ENCODE data around the gene TMEM184B.
"Not testable (repeated sequence)": the region's sequence is repeated elsewhere in the genome, so short reads cannot be mapped to it uniquely, and the experiment has no call there.

Gene TMEM184B

DNA sequence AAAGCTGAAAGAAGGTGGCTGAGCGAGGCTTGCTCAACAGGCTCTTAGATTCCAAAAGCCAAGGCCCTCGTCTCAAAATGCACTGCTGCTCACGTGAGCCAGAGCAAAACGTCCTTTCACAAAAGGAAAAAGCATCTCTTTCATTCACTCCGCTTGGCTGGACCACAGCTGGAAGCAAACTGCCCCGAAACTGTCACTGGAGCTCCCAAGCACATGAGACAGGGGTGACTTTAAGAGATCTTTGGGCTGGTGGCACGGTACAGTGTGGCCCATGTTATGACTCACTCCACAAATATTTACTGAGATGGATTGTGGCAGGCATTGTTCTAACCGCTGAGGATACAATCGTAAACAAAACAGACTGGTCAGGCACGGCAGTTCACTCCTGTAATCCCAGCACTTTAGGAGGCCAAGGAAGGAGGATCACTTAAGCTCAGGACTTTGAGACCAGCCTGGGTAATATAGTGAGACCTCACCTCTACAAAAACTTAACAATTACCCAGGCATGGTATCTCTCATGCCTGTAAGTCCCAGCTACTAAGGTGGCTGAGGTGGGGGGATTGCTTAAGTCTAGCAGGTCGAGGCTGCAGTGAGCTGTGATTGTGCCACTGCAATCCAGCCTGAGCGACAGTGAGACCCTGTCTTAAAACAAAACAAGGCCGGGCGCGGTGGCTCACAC is 94.7 kb downstream of the TMEM184B start:
- peaks cover 52 to 58% of the 10 kb centered on the region in 2 donors for H3K4me1 Mint-ChIP-seq
- H3K36me3 Mint-ChIP-seq = peaks cover 5 to 10% of the 10 kb centered on the region in 2 donors
- ATAC-seq (replicated peaks) (no peak), DNase-seq (no peak)
- H3K9me3 Mint-ChIP-seq = no peaks in the 10 kb centered on the region
- H3K4me3 Mint-ChIP-seq = no peak overlapping the region
- peak overlapping the region; percentile 65 for H3K27ac Mint-ChIP-seq
- H3K27me3 Mint-ChIP-seq = no peaks in the 10 kb centered on the region

DNA sequence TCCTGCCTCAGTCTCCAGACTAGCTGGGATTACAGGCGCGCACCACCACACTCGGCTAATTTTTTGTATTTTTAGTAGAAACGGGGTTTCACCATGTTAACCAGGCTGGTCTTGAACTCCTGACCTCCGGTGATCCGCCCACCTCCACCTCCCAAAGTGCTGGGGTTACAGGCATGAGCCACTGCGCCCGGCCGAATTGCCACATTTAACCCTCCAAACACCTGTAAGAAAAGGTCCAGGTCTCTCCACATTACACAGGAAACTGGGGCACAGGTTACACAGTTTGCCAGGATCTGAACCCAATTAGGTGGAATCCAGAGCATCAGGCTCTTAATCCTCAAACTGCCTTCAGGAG is 95.3 kb downstream of the TMEM184B start:
- H3K9me3 Mint-ChIP-seq; ATAC-seq (replicated peaks); DNase-seq; H3K36me3 Mint-ChIP-seq; H3K4me3 Mint-ChIP-seq; H3K27me3 Mint-ChIP-seq: not testable (repeated sequence)
- Mint-ChIP-seq H3K4me1 (peaks cover 53 to 63% of the 10 kb centered on the region in 2 donors), H3K27ac (peak overlapping the region; percentile 92)

DNA sequence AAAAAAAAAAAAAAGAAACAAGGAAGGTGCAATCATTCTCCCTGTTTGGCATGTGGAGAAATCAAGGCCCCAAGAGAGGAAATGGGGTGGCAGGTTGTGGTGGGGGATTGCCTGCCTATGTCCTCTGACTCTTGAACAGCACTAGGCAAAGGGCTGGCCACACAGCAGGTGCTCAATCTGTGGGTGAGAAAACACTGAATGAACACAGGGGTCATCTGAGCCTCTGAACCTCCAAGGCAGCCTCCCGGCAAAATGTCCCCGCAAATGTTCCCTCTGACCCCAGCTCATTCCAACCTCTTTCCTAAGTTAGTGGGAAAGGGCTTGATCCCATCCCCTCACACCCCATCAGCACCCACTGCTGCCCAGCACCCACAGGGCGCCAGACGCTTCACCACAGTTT is 95.8 kb downstream of the TMEM184B start:
- Mint-ChIP-seq H3K9me3 (no peaks in the 10 kb centered on the region), H3K27ac (peak overlapping the region; percentile 92), H3K4me3 (peak overlapping the region in 1 of 2 donors; percentile 33), H3K27me3 (no peaks in the 10 kb centered on the region), H3K4me1 (peaks cover 55 to 63% of the 10 kb centered on the region in 2 donors), H3K36me3 (peaks cover 5 to 11% of the 10 kb centered on the region in 2 donors)
- DNase-seq (no peak), ATAC-seq (replicated peaks) (no peak)

DNA sequence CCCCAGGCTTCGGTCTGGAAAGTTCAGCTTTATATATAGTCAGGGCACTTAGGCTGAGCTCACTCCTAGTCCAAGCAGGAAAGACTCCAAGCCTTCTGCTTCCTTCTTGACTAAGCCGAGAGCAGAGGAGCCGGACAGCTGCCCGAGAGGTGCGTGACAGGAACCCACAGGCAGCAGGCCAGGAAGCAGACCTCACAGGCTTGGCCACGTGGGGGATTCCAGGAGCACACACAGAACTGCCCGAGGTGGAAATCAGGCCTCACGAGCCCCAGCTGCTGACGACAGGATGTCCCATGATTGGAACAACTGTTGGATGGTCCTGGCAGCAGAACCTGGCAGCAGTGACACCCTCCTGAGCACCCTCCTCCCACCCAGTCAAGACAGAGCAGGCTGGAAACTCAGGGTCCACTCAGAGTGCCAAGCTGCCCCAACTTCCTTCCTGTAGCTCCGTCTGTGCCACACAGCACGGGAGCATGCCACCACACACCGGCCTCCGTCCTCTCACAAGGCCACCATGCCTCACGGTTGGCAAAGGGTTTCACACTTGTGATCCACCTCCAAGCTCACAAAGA is 96.6 kb downstream of the TMEM184B start:
- ATAC-seq (replicated peaks) = peak; percentile 74 to 79

DNA sequence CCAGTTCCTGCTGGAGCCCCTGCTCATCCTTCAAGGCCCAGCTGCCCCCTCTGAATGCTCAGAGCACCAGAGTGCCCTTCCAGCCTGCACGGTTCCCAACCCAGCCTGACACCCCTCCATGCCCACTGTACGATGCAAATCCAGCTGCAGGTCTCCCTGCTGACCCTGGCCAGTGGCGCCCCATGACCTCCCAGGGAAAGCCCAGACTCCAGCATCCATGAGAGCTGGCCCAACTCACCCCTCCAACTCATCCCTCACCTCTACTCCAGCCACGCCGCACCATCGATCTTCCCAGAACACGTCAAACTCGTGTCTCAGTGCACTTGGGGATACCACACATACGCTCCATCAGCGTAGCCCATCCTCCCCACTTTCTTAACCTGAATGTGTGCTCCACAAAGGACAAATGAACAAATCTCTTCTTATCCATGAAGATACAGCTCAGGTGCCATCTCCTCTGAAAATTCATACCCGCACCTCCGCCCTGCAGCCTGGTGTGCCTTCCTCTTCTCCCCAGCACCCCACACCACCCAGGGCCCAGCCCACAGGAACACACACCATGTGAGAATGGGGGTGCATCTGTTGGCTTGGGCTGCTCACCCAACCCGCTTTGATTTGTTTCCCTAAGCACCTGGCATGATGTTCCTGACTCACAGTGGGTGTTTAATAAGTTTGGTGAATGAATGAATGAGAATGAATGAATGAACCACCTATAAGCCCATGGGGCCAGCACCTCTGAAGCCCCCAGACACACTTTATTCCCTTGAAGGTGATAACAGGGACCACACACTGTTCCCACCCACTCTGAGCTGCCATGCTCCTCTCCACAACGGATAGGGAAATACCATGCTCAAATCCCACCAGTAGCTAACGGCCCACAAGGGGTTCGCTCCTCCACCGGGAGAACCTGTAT is 97.3 kb downstream of the TMEM184B start:
- Mint-ChIP-seq H3K36me3 (peaks cover 7 to 19% of the 10 kb centered on the region in 2 donors), H3K27me3 (no peaks in the 10 kb centered on the region), H3K4me1 (peaks cover 46 to 52% of the 10 kb centered on the region in 2 donors), H3K4me3 (no peak overlapping the region), H3K9me3 (no peaks in the 10 kb centered on the region), H3K27ac (peak overlapping the region; percentile 92)
- ATAC-seq (replicated peaks) (no peak), DNase-seq (no peak)

More for the DNA sequence above, 96.6 kb downstream of the TMEM184B start:
- peak overlapping the region; percentile 8 to 33 for H3K4me3 Mint-ChIP-seq
- peaks cover 54 to 60% of the 10 kb centered on the region in 2 donors for H3K4me1 Mint-ChIP-seq
- H3K9me3 Mint-ChIP-seq = no peaks in the 10 kb centered on the region
- peaks cover 5 to 16% of the 10 kb centered on the region in 2 donors for H3K36me3 Mint-ChIP-seq
- peak overlapping the region; percentile 92 for H3K27ac Mint-ChIP-seq
- no peaks in the 10 kb centered on the region for H3K27me3 Mint-ChIP-seq
- peak; percentile 78 for DNase-seq

DNA sequence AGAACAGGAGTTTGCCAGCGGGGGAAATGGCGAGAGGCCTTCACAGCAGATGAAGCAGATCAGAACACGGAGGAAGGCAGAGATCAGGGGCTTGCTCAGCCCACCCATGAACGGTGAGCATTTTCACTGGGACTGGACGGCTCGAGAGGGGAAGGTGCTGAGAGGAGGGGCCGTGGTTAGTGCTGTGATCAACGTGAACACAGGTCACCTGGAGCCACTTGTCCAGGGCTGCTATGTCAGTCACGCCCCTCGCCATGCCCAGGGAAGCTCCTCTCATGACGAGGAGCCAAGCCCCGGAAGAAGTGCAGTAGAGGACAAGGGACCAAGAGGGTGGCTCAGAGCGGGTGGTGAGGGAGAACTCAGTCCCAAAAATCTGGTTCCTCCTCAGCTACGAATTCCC is 98.2 kb downstream of the TMEM184B start:
- Mint-ChIP-seq H3K9me3 (no peaks in the 10 kb centered on the region), H3K4me1 (peaks cover 38 to 44% of the 10 kb centered on the region in 2 donors), H3K4me3 (no peak overlapping the region), H3K36me3 (peaks cover 8 to 19% of the 10 kb centered on the region in 2 donors), H3K27me3 (no peaks in the 10 kb centered on the region), H3K27ac (peak overlapping the region; percentile 77)
- ATAC-seq (replicated peaks) (no peak), DNase-seq (no peak)

DNA sequence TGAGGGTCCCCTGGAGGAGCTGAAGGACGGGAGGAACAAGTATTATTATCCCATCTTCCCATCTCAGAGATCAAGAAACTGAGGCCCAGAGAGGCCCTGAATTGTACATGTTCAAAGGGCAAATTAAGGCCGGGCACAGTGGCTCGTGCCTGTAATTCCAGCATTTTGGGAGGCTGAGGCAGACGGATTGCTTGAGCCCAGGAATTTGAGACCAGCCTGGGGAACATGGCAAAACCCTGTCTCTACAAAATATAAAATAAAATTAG is 99.2 kb downstream of the TMEM184B start:
- no peak for DNase-seq
- H3K4me3 Mint-ChIP-seq = no peak overlapping the region
- no peak overlapping the region for H3K27ac Mint-ChIP-seq
- no peaks in the 10 kb centered on the region for H3K9me3 Mint-ChIP-seq
- peaks cover 12 to 17% of the 10 kb centered on the region in 2 donors for H3K36me3 Mint-ChIP-seq
- peaks cover 32 to 35% of the 10 kb centered on the region in 2 donors for H3K4me1 Mint-ChIP-seq
- ATAC-seq (replicated peaks) = no peak
- no peaks in the 10 kb centered on the region for H3K27me3 Mint-ChIP-seq

DNA sequence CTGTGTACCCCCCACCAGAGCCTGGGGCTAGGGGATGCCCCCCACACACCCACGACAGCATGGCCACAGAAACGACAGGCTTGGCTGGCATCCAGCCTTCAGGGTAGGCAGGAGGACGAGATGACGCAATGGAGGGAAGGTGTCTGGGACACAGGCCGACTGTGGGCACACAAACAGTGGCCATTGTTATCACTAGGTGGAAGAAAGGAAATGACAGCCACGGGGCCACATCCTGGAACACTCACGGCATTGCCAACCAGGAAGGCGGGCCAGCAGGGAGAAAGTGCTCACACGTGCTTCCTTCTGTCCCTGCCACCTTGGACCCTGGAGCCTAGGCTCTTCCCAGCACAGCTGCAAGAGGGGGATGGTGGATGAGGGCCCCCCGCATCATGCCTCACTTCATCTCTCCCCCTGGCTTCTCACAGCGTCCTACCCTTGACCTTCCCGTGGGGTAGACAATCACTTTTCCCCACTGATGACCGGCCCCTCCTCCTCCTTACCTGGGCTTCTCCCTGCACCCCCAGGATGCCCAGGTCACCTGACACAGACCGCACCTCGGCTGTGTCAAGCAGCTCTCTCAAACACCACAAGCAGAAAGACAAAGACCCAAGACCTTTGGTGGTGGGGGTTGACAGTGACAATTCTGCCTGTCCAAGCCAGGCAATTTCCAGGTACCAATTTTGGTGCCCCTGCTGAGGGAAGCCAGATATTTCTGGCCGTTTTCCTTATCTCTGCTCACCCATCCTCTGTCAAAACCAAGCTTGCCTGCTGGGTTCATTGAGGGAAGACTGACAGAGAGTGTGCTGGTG is 99.8 kb downstream of the TMEM184B start:
- H3K4me1 Mint-ChIP-seq = peaks cover 32 to 35% of the 10 kb centered on the region in 2 donors
- H3K9me3 Mint-ChIP-seq = no peaks in the 10 kb centered on the region
- H3K4me3 Mint-ChIP-seq = no peak overlapping the region
- ATAC-seq (replicated peaks) (no peak), DNase-seq (no peak)
- H3K27me3 Mint-ChIP-seq = no peaks in the 10 kb centered on the region
- peak overlapping the region; percentile 88 for H3K27ac Mint-ChIP-seq
- peaks cover 13 to 18% of the 10 kb centered on the region in 2 donors for H3K36me3 Mint-ChIP-seq

DNA sequence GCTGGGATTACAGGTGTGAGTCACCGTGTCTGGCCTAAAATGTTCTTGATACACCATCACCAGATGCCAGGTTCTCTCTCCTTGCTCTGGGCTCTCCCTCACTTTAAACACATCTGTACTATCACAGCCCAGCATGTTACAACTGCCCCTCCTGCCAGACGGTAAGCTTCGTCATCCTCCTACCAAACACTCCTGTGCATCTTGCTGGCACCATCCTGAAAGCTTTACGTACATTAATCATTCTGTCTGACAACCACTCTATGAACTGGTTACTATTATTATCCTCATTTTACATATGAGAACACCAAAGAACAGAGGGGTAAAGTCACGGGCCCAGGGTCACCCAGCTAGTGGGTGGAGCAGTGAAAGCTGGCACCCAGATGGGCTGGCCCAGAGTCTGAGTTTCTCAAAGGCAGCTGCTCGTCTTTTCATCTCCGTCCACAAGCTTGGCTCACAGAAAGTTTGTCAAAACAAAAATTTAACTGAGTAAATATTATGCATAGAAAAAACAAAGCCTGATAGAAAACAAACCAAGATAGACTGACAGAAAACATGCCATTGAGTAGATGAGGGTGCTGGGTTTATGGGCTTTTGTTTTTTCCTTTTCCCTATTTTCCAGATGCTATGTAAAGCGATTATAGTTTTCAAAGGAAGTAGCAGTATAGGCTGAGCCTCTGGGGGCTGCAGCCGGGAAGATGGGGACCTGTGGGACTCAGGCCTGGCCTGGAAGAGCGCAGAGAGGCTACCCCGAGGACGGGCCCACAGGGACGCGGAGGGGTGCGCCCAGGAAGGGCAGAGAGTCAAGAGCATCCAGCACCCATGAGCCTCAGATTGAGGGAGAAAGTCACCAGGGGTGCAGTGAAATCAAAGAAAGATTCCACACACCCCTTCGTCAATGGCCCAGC is 100.6 kb downstream of the TMEM184B start:
- peaks cover 16 to 22% of the 10 kb centered on the region in 2 donors for H3K36me3 Mint-ChIP-seq
- H3K27ac Mint-ChIP-seq = peak overlapping the region; percentile 88
- no peak overlapping the region for H3K4me3 Mint-ChIP-seq
- ATAC-seq (replicated peaks) (no peak), DNase-seq (no peak)
- no peaks in the 10 kb centered on the region for H3K9me3 Mint-ChIP-seq
- no peaks in the 10 kb centered on the region for H3K27me3 Mint-ChIP-seq
- H3K4me1 Mint-ChIP-seq = peaks cover 32% of the 10 kb centered on the region in 2 donors

DNA sequence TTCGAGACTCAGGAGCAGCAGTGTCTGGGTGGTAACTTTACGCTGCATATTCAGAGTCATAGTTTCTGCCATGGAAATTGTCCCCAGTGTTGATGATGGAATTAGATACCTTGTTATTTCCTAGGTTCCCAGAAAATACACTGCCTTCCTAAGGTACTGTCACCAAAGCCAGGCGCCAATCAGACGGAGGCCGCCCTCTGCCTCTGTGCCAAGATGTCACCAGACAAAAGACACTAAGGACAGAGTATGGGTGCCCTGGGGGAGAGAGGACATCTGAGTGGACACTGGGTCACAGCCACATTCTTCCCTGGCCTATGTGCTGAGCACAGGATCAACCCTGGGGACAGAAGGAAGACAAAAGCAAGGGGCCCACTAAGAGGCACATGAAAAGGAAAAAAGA is 102.3 kb downstream of the TMEM184B start:
- Mint-ChIP-seq H3K4me3 (no peak overlapping the region), H3K4me1 (peaks cover 15 to 16% of the 10 kb centered on the region in 2 donors), H3K36me3 (peaks cover 24 to 29% of the 10 kb centered on the region in 2 donors), H3K9me3 (no peaks in the 10 kb centered on the region), H3K27ac (no peak overlapping the region), H3K27me3 (no peaks in the 10 kb centered on the region)
- no peak for DNase-seq
- no peak for ATAC-seq (replicated peaks)
